ENCODE results near the gene CPM.
A peak's percentile ranks its signal among the peaks of the same experiment; 100 is the strongest.

Gene CPM

DNA sequence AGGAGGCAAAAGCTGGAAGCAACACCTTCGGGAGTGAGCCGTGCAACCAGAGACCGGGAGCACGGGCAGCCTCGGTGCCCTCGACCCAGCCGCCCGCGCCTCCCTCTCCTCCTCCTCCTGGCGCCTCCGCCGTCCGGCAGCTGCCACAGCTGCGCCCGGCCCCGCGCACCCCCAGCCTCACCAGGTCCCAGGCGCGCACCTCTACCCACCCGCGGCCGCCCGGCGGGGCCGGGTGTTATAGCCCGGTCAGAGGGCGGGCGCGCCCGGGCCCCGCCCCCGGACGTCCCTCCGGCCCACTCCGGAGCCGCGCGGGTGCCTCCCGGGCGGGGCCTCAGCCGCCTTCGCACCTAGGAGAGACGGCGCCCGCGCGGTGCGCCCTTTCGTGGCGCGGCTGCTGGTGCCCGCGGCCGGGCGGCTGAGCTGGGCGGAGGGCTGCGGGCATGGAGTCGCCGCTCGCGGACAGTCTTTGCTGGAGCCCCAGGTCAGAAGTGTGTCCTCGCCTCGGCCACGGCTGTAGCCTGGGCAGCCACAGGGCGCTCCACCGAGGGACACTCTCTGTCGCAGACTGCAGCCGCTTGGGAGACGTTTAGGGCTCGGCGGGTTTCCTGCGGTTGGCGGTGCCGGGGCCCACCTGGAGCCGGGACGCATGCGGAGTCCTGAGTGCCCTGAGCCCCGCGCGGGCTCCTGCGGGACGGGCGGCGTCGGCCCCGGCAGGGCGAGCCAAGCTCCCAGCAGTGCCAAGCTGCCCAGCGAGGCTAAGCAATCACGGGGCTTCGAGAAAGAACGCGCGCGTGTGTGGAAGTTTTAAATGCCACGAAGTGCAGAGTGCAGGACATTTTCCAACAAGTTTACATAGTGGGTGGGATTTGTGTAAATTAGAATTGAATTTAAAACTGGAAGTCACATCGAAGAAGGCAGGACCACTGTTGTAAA, at the start of gene CPM:
Gene CPM, minus strand, starts transcription at position 211 of the 933 bp plus-strand sequence. CDS start 334 bp downstream, outside the sequence.
- DNase-seq (ENCODE audit: low spot score) = peak; percentile 56

GRCh38 chr12:68981516-68981915, 48.5 kb upstream of the CPM start:
- no peak for DNase-seq (ENCODE audit: low spot score)

DNA sequence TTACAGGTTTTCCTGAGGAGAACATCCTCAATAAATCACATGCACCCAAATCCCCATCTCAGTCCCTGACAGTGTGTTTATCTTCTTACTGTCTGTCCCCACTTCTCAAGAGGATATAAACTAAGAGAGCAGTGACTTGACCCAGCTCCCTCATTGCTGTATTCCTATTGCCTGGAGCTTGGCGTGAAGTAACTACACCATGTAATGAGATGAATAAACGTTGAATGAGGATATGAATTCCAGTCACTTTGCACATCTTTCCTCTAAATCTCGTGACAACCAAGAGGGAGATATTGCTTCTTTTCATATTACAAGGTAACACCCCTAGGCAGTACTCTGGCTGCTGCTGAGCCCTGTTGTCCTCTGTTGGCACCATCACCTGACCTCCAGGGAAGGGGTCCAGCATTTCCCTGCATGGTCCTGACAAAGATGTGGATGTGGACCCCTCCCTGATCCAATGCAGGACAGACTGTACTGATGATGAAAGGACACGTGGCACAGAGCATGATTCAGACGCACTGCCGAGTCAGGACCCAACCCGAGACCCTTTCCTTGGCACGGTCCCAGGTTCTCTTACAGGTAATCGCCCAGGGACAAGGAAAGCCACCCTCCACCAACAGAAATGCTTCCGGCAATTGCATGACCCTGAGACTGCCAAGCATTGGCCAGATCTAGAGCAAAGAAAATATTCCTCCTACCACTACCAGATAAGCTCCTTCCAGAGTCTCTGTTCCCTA, 47.7 kb upstream of the CPM start:
- no peak for DNase-seq (ENCODE audit: low spot score)

GRCh38 chr12:68978678-68979077, 45.7 kb upstream of the CPM start:
- no peak for DNase-seq (ENCODE audit: low spot score)

DNA sequence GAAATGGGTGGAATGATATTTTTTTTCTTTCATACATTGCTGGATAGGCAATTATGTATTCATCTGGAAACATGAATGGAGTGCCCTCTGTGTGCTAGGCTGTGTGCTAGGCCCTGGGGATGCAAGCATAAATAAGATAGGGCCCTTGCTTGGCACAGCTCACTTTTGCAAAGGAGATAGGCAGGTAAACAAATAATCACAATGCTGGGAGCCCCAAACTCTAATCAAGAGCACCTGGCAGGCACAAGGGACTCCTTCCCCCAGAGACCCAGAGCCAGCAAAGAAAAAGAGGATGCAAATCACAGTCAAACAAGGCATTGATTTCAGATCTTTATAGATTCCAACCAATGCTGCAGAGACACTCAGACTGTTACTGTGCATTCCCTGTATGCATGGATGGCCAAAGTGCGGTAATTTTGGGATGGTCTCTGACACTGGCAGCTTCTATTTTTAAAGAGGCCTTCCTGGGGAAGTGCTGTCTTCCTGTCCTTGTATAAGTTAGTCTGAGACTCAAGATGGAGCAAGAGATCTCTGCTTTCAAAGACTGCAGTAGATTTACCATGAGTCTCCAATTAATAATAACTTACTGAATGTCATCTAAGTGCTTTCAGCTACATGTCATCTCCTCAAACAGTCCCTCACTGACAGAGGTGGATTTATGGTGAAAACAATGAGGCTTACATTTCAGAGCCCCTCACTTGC, 45.1 kb upstream of the CPM start:
- no peak for DNase-seq (ENCODE audit: low spot score)

- DNase-seq (ENCODE audit: low spot score) = no peak
These were observed 44.4 kb upstream of the CPM start for GRCh38 chr12:68977335-68977734.

- DNase-seq (ENCODE audit: low spot score) = no peak
These were observed 43.4 kb upstream of the CPM start for GRCh38 chr12:68976395-68976841.

DNA sequence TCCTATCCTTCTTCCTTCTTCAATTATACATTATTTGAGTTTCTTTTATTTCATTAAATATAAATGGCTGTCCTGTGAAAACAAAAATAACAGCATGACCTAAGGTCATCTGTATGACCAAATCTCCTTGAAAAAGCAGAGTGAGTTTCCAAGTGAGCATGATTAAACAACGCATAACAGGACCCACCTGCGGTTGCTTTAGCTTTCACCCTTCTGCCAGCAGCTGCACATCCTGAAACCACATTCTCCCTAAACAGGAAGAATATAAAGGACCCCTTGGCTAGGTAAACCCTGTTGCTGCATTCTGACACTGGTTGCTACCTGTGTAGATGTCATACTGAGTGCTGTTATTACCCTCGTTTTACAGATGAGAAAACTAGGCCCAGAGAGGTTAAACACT, 42.8 kb upstream of the CPM start:
- DNase-seq (ENCODE audit: low spot score) = no peak

DNA sequence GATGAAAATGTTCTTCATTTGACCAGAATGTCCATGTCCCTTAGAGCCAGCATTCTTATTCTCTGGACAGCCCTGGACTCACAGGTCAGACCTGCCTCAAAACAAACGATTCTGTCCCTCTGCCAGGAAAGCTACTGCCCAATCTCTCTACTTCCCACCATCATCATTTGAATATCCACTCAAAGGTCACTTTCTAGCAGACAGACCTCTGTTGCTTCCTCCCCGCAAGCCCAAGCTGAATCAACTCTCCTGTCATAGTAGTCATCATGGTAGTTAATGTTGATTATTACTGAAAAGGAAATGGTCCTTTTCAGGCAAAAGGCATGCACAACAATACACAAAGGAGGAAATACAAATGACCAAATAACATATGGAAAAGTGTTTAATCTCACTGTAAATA, 39.6 kb upstream of the CPM start:
- no peak for DNase-seq (ENCODE audit: low spot score)

DNA sequence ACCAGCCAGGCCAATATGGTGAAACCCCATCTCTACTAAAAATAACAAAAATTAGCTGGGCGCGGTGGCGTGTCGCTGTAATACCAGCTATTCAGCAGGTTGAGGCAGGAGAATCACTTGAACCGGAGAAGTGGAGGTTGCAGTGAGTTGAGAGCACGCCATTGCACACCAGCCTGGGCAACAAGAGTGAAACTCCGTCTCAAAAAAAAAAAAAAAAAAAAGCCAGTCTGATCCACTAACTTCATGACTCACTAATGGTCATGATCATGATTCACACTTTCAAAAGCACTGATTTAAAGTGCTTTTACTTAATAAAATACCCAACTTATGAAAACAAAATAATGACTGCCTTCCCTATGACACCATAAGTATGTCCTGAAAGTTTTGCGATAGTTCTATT, 38.4 kb upstream of the CPM start:
- no peak for DNase-seq (ENCODE audit: low spot score)

- no peak for DNase-seq (ENCODE audit: low spot score)
These were observed 38.0 kb upstream of the CPM start for GRCh38 chr12:68970951-68971350.

DNA sequence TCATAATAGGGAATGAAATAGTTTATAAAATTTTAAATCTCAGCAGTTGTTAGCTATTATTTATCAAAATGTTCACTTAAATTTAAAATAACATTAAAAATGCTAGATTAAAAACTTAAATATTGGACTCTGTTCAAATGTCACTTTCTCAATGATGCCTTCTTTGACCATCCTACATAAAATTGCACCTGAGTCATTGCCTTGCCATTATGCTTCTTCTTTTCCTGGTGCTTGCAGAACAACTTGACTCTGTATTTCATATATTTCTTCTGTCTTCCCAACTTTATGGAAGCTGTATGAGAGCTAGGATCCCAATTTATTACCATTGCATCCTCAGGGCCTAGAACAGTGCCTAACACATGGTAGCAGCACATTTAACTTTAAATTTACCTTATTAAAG, 37.3 kb upstream of the CPM start:
- DNase-seq (ENCODE audit: low spot score) = no peak

- no peak for DNase-seq (ENCODE audit: low spot score)
These were observed 34.1 kb upstream of the CPM start for GRCh38 chr12:68967046-68967445.

DNA sequence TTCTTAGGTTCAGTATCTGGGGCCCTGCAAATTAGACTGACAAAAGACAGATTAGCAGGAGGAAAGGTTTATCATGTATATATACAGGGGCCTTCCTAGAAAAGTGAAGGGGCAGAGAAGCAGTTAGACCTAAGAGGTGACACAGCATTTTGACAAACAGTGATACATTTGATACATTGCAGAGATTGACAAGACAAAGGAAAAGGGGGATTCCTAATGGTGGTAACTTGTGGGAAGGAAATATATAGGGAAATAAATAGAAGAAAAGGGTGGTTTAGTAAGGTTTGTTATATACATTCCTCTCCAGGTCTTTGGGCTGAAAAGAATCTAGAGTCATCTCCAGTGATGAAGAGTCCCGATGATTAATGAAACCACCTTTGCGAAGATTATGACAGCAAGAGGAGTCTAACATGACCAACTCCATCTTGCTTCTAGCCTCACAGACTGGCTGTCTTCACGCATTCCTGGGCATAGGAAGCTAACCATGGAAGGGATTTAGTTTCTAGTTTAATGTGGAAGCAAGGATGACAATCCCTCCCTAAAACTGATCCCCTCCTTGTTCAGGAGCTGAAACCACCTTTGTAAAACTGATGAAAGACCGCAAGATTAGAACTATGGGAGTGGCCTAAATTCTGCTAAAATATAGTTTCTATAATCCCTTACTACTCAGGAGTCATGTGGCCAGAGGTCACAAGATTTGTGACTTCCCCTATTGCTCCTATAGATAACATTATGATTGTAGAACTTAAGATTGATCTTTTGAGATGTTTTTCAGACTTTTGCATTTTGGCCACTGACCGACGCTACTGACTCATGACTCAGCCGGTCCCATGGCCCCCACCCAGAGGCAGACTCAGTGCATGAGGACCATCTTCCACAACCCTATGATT, 31.1 kb upstream of the CPM start:
- DNase-seq (ENCODE audit: low spot score) = no peak

- DNase-seq (ENCODE audit: low spot score) = no peak
These were observed 30.2 kb upstream of the CPM start for GRCh38 chr12:68962877-68963855.

GRCh38 chr12:68959891-68960464, 27.0 kb upstream of the CPM start:
- no peak for DNase-seq (ENCODE audit: low spot score)

- no peak for DNase-seq (ENCODE audit: low spot score)
These were observed 26.3 kb upstream of the CPM start for GRCh38 chr12:68959143-68959858.

DNA sequence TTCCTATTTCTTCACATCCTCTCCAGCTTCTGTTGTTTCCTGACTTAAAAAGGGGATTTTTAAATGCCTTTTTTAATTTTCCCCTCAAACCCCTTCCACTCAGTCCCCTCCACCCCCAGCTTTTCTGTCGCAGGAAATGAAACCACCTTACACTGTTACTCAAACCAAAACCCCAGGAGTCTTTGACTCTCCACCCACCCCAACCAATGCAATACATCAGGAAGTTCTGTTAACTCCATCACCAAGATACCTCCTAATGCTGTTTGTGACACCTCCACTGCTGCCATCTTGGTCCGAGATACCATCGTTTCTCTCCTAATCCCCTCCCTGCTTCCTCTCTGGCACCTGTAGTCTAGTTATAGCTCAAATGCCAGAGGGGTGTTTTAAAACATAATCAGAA, 25.4 kb upstream of the CPM start:
- DNase-seq (ENCODE audit: low spot score) = no peak

- DNase-seq (ENCODE audit: low spot score) = no peak
These were observed 24.3 kb upstream of the CPM start for GRCh38 chr12:68957273-68957672.

All from CD4-positive, alpha-beta T cell treated with Interleukin-2 at 100 ng/mL for 4 hours (primary cell).